NCI-H146 treated with DMSO at 0.1 percent for 48 hours (cell line): ENCODE results near the gene ZC3HAV1L.
"Not testable (repeated sequence)": the region's sequence is repeated elsewhere in the genome, so short reads cannot be mapped to it uniquely, and the experiment has no call there.

Experiments used
- DNase-seq: peaks from one replicate; lab custom pipeline; 2025; ENCODE audit not compliant: unreplicated experiment; lab: John Stamatoyannopoulos, UW

ZC3HAV1L gene

GRCh38 chr7:139023076-139023475, 12.8 kb downstream of the ZC3HAV1L start:
- no peak for DNase-seq

DNA sequence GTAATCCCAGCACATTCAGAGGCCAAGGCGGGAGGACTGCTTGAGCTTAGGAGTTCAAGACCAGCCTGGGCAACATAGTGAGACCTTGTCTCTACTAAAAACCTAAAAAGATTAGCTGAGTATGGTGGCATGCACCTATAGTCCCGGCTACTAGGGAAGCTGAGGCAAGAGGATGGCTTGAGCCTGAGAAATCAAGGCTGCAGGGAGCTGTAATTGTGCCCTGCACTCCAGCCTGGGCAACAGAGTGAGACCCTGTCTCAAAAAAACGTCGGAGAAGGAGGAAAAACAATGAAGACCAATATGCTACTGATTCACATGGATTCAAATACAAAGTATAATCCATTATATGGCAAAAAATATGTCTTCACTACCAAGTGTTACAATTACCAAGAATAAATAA, 13.6 kb downstream of the ZC3HAV1L start:
- DNase-seq = no peak

- no peak for DNase-seq
Measured at GRCh38 chr7:139018910-139019309, 16.9 kb downstream of the ZC3HAV1L start.

DNA sequence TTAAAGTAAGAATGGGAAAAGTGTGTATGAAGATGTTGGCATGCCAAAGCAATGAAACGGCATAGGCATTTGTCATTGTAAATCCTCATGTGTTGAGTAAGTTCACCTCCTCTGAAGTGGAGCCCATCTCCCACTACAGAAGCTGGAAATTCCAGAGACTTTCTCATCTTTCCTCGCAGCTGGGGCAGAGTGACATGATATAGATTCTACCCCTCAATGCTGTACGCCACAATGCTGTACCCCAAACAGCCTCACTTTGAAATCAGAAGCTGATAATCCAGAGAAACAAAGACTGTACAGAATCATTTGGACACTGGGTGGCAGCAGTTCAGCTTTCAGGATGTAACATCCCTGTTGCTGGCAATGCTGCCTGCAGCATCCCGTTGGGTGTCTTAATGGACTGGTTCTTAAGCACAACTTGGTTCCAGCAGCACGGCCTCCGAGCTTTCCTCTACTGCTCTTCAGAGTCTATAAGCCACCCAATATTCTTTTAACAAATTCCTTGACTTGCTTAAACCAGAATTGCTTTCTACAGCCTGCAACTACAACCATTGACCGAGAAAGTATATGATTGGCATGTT, 18.8 kb downstream of the ZC3HAV1L start:
- DNase-seq = peak; percentile 65

DNA sequence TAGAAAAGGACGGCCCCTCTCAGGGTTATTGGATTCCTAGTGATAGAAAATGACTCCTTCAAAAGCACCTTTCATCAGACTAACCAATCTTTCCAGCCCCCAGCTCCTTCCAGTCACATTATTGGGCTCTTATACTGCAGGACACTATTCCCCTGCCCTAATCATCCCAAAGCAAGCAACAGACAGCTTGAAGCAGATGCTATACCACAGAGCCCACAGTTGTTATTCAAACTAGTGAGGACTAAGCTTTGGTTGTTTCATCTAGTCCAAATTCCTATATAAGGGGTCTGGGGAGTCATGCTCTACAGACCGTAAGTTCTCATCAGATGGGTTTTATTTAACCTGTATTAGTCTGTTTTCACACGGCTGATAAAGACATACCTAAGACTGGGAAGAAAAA, 24.5 kb downstream of the ZC3HAV1L start:
- DNase-seq = no peak

DNA sequence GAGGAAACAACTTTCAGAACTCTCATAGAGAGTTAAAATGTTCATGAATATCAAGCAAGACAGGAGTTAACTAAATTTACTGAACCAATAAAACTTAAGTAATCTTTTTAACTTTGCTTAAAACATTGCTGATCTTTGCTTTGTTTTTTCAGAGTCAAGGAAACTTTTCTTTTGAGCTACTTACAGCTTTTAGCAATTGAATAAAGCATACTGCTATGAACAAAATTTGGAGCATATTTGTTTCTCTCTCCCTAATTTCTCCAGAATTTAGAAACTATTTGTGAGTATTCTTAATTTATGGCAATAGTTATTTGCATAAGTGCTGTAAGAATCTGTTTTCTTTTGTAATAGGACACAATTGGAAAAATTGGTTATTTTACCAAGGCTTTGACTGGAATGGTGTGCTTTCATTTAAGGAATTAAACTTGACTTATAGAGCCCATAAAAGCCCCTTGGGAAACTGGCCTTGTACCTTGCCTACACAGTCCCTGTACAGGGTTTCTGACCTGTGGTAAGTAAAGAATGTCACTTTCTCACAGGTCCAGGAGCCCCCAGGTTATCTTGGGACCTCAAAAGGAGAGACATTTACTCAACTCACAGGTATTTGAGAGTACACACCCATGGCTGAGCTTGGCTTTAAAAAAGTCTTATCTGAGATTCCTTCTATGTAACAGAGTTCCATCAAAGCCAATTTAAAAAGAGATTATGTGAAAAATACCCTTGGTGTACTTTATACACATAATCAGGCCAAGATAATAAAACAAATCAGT, 31.3 kb downstream of the ZC3HAV1L start:
- no peak for DNase-seq

DNA sequence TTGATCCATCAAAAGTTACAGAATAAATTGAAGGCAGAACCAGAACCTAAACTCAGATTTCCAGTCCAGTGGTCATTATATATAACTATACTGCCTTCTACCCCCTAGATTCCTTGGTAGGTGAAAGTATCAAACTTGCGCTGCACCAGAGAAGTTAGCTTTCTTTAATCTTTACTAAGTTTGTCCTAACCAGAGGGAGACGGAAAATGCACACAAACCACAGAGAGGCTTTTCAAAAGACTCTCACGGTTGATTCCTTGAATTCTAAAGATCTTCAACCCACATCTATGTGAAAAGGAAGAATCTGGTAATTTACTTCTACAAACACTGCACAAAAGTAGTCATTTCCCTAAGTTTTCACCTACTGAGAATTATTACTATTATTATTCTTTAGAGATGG, 36.4 kb downstream of the ZC3HAV1L start:
- DNase-seq = no peak

DNA sequence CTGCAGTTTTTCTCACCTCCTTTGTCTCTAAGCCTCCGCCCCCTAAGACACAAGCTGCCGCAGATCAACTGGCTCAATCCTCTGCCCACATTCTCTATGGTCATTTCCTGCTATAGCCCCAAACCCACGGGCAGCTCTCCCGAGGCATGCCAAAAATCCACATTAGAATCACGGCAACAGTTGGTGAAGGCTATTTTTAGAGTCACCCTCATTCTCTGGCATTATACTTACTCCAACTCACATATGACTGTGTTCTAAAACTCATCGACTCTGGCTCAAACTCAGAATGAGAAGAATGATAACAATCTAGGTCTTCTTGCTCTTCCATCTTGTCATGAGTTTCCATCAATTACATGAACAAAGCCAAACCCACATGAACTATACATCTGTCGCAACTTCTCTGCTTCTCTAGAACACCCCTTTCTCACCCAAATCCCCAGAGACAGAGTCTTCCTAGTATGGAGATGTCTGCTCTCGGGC, 43.8 kb downstream of the ZC3HAV1L start:
- DNase-seq = no peak

- no peak for DNase-seq
Measured at GRCh38 chr7:138987686-138988085, 48.2 kb downstream of the ZC3HAV1L start.

- no peak for DNase-seq
Measured at GRCh38 chr7:138982204-138982623, 53.6 kb downstream of the ZC3HAV1L start.

- peak; percentile 50 for DNase-seq
Measured at GRCh38 chr7:138981332-138982203, 54.3 kb downstream of the ZC3HAV1L start, which contains the start of gene KIAA1549. KIAA1549 (minus strand) TSS chr7:138981389; CDS start chr7:138981269, 120 bp downstream.

DNA sequence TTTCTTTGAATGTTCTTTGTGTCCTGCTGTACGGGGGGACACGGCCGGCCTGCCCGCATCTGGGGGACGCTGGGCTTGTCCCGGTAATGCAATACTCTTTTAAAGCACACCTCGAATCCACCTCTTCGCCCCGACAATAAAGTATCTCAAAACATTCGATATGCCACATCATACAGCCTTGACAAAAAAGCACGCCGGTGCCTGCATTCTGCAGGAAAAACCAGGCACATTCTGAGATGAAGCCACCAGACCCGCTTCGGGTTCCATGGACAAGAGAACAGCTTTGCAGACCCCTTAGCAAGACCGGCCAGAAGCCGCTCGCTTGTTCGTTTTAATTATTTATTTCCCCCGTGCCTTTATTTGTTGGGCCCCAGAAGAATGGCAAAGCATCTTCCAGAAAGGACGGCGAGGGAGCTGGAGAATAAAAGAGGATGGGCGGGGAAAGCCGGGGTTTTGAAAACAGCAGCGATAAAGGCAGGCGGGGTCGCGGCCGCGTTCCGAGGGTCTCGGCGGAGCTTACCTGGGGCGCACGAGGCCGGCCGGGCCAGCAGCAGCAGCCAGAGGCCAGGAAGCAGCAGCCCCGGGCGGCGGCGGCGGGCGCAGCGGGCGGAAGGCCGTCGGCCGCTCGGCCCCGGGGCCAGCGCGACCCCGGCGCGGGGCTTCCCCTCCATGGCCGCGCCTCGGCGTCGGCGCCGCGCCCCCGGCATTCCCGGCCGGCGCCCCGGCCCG, 55.1 kb downstream of the ZC3HAV1L start:
- no peak for DNase-seq

DNA sequence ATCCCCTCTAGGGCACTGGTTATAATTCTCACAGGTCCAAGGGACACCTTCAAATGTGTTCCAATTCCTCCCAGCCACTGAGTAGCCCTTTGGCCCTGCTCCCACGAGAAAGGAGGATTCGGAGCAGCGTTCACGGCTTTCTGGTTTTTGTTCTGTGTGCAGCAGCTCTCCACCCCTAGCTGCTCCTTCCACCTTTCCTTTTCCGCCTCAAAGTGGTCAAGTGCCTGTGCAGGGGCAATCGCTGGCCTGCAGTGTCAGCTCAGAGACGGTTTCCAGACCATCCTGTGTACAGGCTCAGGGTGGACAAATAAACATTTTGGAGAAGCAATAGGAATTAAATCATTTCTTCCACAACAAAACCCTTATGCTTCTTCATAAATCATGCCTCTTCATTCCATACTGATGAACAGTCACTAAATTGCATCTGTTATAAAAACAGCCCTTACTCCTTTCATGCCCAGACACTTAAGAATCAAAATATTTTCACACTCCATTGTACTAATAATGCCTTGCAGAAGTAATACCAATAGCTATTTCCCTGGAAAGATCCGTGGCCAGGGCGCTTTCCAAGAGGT, 55.8 kb downstream of the ZC3HAV1L start:
- no peak for DNase-seq

DNA sequence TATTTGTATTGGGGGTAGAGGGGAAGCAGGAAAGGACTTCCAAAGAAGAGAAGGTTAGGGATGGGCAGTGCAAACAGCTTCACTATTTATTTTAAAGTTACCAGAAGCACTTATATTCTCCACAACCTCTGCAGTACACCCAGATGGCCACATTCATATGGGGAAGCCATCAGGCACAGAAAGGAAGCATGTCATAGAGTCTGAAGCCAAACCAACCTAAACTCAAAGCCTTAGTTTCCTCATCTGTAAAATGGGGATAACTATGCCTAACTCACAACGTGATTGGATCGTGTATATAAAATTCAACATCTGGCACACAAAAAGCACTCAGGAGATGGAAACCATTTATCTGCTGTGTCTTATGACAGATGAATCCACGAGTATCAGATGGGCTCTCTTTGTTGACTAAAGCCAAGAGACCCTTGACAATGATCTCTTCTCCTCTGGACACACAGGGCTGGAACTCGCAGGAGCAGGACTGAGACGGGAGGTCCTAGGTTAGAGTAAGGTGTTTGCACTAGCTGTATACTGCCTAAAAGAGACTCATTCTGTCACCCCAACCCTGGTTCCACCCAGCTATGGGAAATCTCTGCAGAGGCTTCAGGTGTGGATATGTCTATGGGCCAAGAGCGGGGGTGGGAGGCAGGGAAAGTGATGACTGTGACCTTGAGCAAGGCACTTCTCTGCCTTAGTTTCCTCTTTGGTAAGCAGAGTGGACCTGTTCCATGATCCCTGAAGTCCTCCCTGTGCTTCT, 56.4 kb downstream of the ZC3HAV1L start:
- no peak for DNase-seq

GRCh38 chr7:138978541-138979184, 57.2 kb downstream of the ZC3HAV1L start:
- no peak for DNase-seq

DNA sequence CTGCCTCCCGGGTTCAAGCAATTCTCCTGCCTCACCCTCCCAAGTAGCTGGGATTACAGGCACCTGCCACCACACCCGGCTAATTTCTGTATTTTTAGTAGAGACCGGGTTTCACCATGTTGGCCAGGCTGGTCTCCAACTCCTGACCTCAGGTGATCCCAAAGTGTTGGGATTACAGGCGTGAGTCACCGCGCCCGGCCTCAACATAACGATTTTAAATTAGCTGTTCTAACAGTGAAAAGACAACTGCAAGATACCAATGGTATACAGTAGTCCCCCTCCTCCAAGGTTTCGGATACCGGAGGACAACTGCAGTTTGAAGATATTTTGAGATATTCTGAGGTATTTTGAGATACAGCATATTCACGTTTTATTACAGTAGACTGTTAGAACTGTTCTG, 59.7 kb downstream of the ZC3HAV1L start:
- not testable (repeated sequence) for DNase-seq
